Mesendoderm (in vitro differentiated cells): Measurements from ENCODE around the gene HIGD2A.

ENCODE experiments used
- DNase-seq: peaks from one replicate; pipeline ENCODE4 v3.0.0; 2013
- H2AK5ac ChIP-seq: 2 replicates; pipeline ENCODE4 v1.6.1; 2013; ENCODE audit warnings: low read length, inconsistent platforms
- H2BK120ac ChIP-seq: 2 replicates; pipeline ENCODE4 v1.6.1; 2013; ENCODE audit warnings: low read depth, mild to moderate bottlenecking, low read length, moderate library complexity, mixed read lengths
- H2BK15ac ChIP-seq: replicated peaks from 2 replicates; pipeline ENCODE4 v1.6.1; 2013; ENCODE audit warnings: low read depth, mild to moderate bottlenecking, moderate library complexity
- H2BK5ac ChIP-seq: 2 replicates; pipeline ENCODE4 v1.6.1; 2013; ENCODE audit warnings: low read length, inconsistent platforms
- H3K18ac ChIP-seq: 2 replicates; pipeline ENCODE4 v1.6.1; 2013; ENCODE audit warnings: mild to moderate bottlenecking, low read length, mixed read lengths
- H3K23ac ChIP-seq: one replicate; pipeline ENCODE4 v1.6.1; 2013; ENCODE audit warnings: low read length
- H3K27ac ChIP-seq: 2 replicates; pipeline ENCODE4 v1.5.1; 2013; ENCODE audit warnings: low read depth, mild to moderate bottlenecking, inconsistent platforms, low read length, moderate library complexity
- H3K27me3 ChIP-seq: 2 replicates; pipeline ENCODE4 v1.6.1; 2013; ENCODE audit warnings: low read length, control low read depth, mild to moderate bottlenecking, inconsistent platforms; ENCODE audit not compliant: insufficient read depth, poor library complexity
- H3K36me3 ChIP-seq: 2 replicates; pipeline ENCODE4 v1.6.1; 2013; ENCODE audit warnings: low read length, inconsistent platforms; ENCODE audit not compliant: control insufficient read depth, insufficient read depth
- H3K4ac ChIP-seq: one replicate; pipeline ENCODE4 v1.6.1; 2013; ENCODE audit warnings: low read depth, mild to moderate bottlenecking, low read length, moderate library complexity
- H3K4me1 ChIP-seq: 2 replicates; pipeline ENCODE4 v1.6.1; 2013; ENCODE audit warnings: low read depth, low read length, inconsistent platforms; ENCODE audit not compliant: control insufficient read depth
- H3K4me2 ChIP-seq: 2 replicates; pipeline ENCODE4 v1.6.1; 2013; ENCODE audit warnings: low read length
- H3K4me3 ChIP-seq: 2 replicates; pipeline ENCODE4 v1.5.1; 2013; ENCODE audit warnings: mild to moderate bottlenecking, low read length
- H3K56ac ChIP-seq: one replicate; pipeline ENCODE4 v1.6.1; 2013; ENCODE audit warnings: low read length
- H3K79me1 ChIP-seq: 2 replicates; pipeline ENCODE4 v1.6.1; 2013; ENCODE audit warnings: low read length, inconsistent platforms
- H3K79me2 ChIP-seq: 2 replicates; pipeline ENCODE4 v1.6.1; 2013; ENCODE audit warnings: mild to moderate bottlenecking, low read length; ENCODE audit not compliant: control insufficient read depth, insufficient read depth
- H3K9ac ChIP-seq: 2 replicates; pipeline ENCODE4 v1.6.1; 2013; ENCODE audit warnings: low read length, inconsistent platforms
- H4K5ac ChIP-seq: one replicate; pipeline ENCODE4 v1.6.1; 2013; ENCODE audit warnings: low read length
- H4K8ac ChIP-seq: one replicate; pipeline ENCODE4 v1.6.1; 2013; ENCODE audit warnings: low read depth, mild to moderate bottlenecking, control low read depth, low read length, moderate library complexity
- WGBS: extraction: QIAGEN DNeasy Blood & Tissue Kit; methylation state at CpG from one replicate; pipeline ENCODE4 v1.1.7; 2013; ENCODE audit warnings: low lambda C conversion rate, missing lambda C conversion rate; ENCODE audit not compliant: insufficient coverage; ENCODE audit errors: extremely low coverage; 5-methylcytosine and 5-hydroxymethylcytosine counted together

Gene HIGD2A

GRCh38 chr5:176365351-176366231 lies 23.0 kb upstream of the HIGD2A start, which contains the start of gene ARL10:
ARL10 (plus strand) TSS chr5:176365487; CDS start chr5:176365564, 77 bp downstream.
- no peak within 1 kb of the TSS for H3K27ac ChIP-seq
- H3K36me3 ChIP-seq: no peaks in the 10 kb centered on the region
- H3K79me2 ChIP-seq: peaks cover 7% of the 10 kb centered on the region
- no peak within 1 kb of the TSS for H2BK5ac ChIP-seq
- peak within 1 kb of the TSS; percentile 78 for H3K9ac ChIP-seq
- H3K4me1 ChIP-seq: peaks cover 2% of the 10 kb centered on the region
- no peak within 1 kb of the TSS for H2BK15ac ChIP-seq
- H3K4me3 ChIP-seq: peak within 1 kb of the TSS; percentile 49
- H4K8ac ChIP-seq: no peak within 1 kb of the TSS
- no peaks in the 10 kb centered on the region for H3K27me3 ChIP-seq
- DNase-seq: peak; percentile 22
- H2BK120ac ChIP-seq: no peak within 1 kb of the TSS
- no peak within 1 kb of the TSS for H4K5ac ChIP-seq
- H3K23ac ChIP-seq: peak within 1 kb of the TSS; percentile 76
- H2AK5ac ChIP-seq: no peak within 1 kb of the TSS
- WGBS: no CpG with 5 or more reads among the region's 108 CpGs
- H3K4ac ChIP-seq: no peak within 1 kb of the TSS
- no peak within 1 kb of the TSS for H3K18ac ChIP-seq
- peak within 1 kb of the TSS; percentile 89 for H3K56ac ChIP-seq
- peak within 1 kb of the TSS; percentile 91 for H3K4me2 ChIP-seq
- H3K79me1 ChIP-seq: peaks cover 2% of the 10 kb centered on the region

- Histone ChIP-seq H4K8ac (no peak overlapping the region), H3K4me3 (peak overlapping the region; percentile 32), H3K23ac (peak overlapping the region; percentile 76), H2BK15ac (no peak overlapping the region), H3K79me2 (no peaks in the 10 kb centered on the region), H2BK5ac (no peak overlapping the region), H2BK120ac (no peak overlapping the region), H3K79me1 (no peaks in the 10 kb centered on the region), H3K4ac (no peak overlapping the region), H3K4me2 (peak overlapping the region; percentile 91), H3K36me3 (no peaks in the 10 kb centered on the region), H3K4me1 (peaks cover 2% of the 10 kb centered on the region), H3K9ac (peak overlapping the region; percentile 78), H3K27me3 (no peaks in the 10 kb centered on the region), H3K56ac (peak overlapping the region; percentile 89), H3K27ac (no peak overlapping the region), H3K18ac (no peak overlapping the region), H2AK5ac (no peak overlapping the region), H4K5ac (no peak overlapping the region)
- peak; percentile 50 for DNase-seq
- no CpG with 5 or more reads among the region's 38 CpGs for WGBS
Observed at GRCh38 chr5:176366232-176366894, 22.2 kb upstream of the HIGD2A start.

DNA sequence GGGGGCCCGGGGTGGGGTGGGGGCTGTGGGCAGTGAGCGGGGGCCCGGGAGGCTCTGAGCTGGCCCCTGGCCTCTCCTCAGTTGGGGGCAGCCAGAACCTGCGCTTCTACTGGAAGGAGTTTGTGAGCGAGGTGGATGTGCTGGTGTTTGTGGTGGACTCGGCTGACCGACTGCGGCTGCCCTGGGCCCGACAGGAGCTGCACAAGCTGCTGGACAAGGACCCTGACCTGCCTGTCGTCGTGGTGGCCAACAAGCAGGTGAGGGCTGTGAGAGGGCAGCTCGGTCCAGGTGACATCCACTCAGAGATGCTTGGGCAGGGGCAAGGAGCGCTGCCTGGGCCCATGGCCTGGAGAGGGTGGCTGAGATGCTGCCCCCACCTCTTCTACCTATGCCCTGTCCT lies 19.8 kb upstream of the HIGD2A start:
- no peak overlapping the region for H3K56ac ChIP-seq
- H2BK120ac ChIP-seq: no peak overlapping the region
- H2BK15ac ChIP-seq: no peak overlapping the region
- WGBS: no CpG with 5 or more reads among the region's 13 CpGs
- H3K36me3 ChIP-seq: peaks cover 1% of the 10 kb centered on the region
- no peak overlapping the region for H3K4ac ChIP-seq
- H2BK5ac ChIP-seq: no peak overlapping the region
- peaks cover 2% of the 10 kb centered on the region for H3K4me1 ChIP-seq
- H2AK5ac ChIP-seq: no peak overlapping the region
- H4K8ac ChIP-seq: no peak overlapping the region
- H3K4me2 ChIP-seq: no peak overlapping the region
- no peaks in the 10 kb centered on the region for H3K79me2 ChIP-seq
- no peak overlapping the region for H3K18ac ChIP-seq
- no peak overlapping the region for H3K4me3 ChIP-seq
- H3K9ac ChIP-seq: no peak overlapping the region
- no peak overlapping the region for H3K23ac ChIP-seq
- no peaks in the 10 kb centered on the region for H3K27me3 ChIP-seq
- no peak overlapping the region for H3K27ac ChIP-seq
- H4K5ac ChIP-seq: no peak overlapping the region
- H3K79me1 ChIP-seq: no peaks in the 10 kb centered on the region
- DNase-seq: no peak

DNA sequence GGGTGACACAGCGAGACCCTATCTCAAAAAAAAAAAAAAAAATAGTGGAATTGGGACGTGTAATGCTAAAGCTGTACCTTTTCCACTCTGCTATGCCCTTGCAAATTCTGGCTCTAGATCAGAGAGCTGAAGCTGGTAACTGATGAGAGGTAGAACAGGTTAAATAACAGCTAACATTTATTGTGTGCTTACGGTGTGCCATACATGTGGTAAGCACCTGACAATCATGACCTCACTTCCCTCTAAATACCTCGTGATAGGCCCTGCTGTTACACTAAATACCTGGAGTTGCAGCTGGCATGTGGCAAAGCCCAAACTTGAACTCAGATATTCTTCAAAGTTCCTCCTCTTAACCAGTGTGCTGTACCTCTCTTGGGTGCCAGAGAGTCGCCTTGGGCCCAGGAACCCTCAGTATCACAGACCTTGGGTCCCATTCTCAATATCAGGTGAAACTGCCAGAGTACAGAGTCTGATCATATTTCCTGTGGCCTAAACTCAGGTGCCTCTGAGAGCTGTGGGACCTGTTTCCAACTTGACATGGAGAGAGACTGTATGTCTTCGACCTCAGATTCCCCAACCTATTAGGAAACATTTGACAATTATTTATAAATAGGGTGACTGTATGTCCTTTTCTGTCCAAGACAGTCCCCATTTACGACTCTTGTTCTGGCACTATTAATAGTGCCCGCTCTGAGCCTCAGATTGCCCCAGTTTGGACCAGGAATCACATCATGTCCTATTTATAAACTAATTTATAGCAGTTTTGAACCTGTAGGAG lies 18.4 kb upstream of the HIGD2A start:
- Histone ChIP-seq H3K27me3 (no peaks in the 10 kb centered on the region), H2BK15ac (no peak overlapping the region), H3K27ac (no peak overlapping the region), H4K8ac (no peak overlapping the region), H2BK120ac (no peak overlapping the region), H3K4me1 (peaks cover 2% of the 10 kb centered on the region), H3K9ac (no peak overlapping the region), H3K79me2 (no peaks in the 10 kb centered on the region), H3K36me3 (peaks cover 1% of the 10 kb centered on the region), H2AK5ac (no peak overlapping the region), H2BK5ac (no peak overlapping the region), H3K56ac (no peak overlapping the region), H3K79me1 (no peaks in the 10 kb centered on the region), H3K4ac (no peak overlapping the region), H3K18ac (no peak overlapping the region), H3K4me2 (no peak overlapping the region), H3K4me3 (no peak overlapping the region), H3K23ac (no peak overlapping the region), H4K5ac (no peak overlapping the region)
- no CpG with 5 or more reads among the region's 8 CpGs for WGBS
- DNase-seq: no peak

DNA sequence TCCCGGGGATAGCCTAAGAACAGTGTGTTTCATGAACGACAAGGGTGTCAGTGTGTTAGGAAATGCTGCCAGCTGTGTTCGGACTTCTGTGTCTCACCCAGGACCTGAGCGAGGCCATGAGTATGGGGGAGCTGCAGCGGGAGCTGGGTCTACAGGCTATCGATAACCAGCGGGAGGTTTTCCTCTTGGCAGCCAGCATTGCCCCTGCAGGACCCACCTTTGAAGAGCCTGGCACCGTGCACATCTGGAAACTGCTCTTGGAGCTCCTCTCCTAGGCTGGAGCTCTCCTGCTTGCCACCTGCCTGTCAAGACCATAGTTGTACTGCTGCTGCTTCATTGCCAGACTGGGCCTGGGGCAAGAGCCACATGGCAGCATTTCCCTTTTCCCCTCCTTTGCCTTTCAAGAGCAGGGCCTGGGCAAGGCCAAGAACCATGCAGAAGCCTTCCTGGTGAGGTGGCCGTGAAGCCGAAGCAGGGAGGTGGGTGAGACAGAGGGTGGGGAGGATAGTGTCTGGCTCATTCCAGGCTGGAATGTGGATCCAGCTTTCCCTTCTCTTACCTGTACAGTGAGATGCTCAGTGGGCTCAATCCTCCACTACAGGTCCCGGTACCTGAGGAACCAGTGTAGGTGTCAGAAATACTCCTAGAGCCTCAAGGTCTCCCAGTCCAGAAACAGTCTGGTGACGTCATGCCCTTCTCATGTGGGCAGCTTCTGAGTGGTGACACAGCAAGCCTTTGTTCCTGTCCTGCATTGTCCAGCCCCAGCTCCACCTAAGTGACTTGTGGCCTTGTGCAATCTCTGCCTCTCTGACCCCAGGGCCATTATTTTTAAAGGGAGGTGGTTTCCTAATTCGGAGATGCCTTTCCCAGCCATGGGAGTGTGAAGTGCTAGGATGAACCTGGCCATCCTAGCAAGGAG lies 16.7 kb upstream of the HIGD2A start:
- no CpG with 5 or more reads among the region's 13 CpGs for WGBS
- no peak overlapping the region for H3K27ac ChIP-seq
- H3K9ac ChIP-seq: no peak overlapping the region
- no peak overlapping the region for H4K8ac ChIP-seq
- no peak overlapping the region for H3K23ac ChIP-seq
- H2AK5ac ChIP-seq: no peak overlapping the region
- no peak overlapping the region for H3K4ac ChIP-seq
- no peak overlapping the region for H3K4me2 ChIP-seq
- no peak overlapping the region for H2BK120ac ChIP-seq
- H3K18ac ChIP-seq: no peak overlapping the region
- no peaks in the 10 kb centered on the region for H3K79me1 ChIP-seq
- H2BK15ac ChIP-seq: no peak overlapping the region
- H4K5ac ChIP-seq: no peak overlapping the region
- H3K27me3 ChIP-seq: no peaks in the 10 kb centered on the region
- H3K36me3 ChIP-seq: peaks cover 1% of the 10 kb centered on the region
- no peak overlapping the region for H2BK5ac ChIP-seq
- H3K56ac ChIP-seq: no peak overlapping the region
- H3K4me3 ChIP-seq: no peak overlapping the region
- DNase-seq: no peak
- H3K4me1 ChIP-seq: no peaks in the 10 kb centered on the region
- no peaks in the 10 kb centered on the region for H3K79me2 ChIP-seq
